ENCODE data around the gene LAMB1.

- TF ChIP-seq EZH2 (IDR thresholded peaks at IDR 0.05) (no peak), POLR2AphosphoS5 (IDR thresholded peaks at IDR 0.05; ENCODE audit: borderline replicate concordance, low read depth, low read length) (no peak)
Observed at GRCh38 chr7:107998150-107998549, 4.8 kb downstream of the LAMB1 start.

Data from SK-N-MC (cell line).